ENCODE results near the gene TBX10. TPM values are rescaled to one million over a fixed set of nuclear protein-coding genes. Genes with fewer than 3 reads are reported as not detected.

Gene TBX10
- polyA plus RNA-seq, 1 experiment, result not detected

- no peak for DNase-seq (ENCODE audit: low read depth)
- Histone ChIP-seq H3K27me3 (ENCODE audit: control insufficient read depth, insufficient read depth, low read length) (no peaks in the 10 kb centered on the region; the same call in 1 of the 2 replicates), H3K36me3 (ENCODE audit: control insufficient read depth, insufficient read depth, low read length) (no peaks in the 10 kb centered on the region), H3K4me3 (ENCODE audit: low read depth, low read length) (no peak overlapping the region)
- POLR2A ChIA-PET, result no interaction called here
- TF ChIP-seq CTCF (IDR thresholded peaks at IDR 0.05; ENCODE audit: insufficient read depth, low read depth, low read length), result no peak
- CTCF ChIA-PET, result interaction anchor here (1.2 to 9.0 kb wide), 3 partner anchors 8 to 17 kb away, joined by 3 to 48 read pairs (median 20); partner anchors contain the start of gene NUDT8
Observed at GRCh38 chr11:67647471-67647870, 7.9 kb upstream of the TBX10 start.

- POLR2A ChIA-PET, result no interaction called here
- no peak for DNase-seq (ENCODE audit: low read depth)
- H3K27me3 ChIP-seq (ENCODE audit: control insufficient read depth, insufficient read depth, low read length), result no peaks in the 10 kb centered on the region; the same call in 1 of the 2 replicates
- CTCF ChIA-PET, result interaction anchor here (1.2 to 9.0 kb wide), 3 partner anchors 8 to 16 kb away, joined by 3 to 48 read pairs (median 20); partner anchors contain the start of gene NUDT8
- H3K36me3 ChIP-seq (ENCODE audit: control insufficient read depth, insufficient read depth, low read length), result no peaks in the 10 kb centered on the region
- TF ChIP-seq CTCF (IDR thresholded peaks at IDR 0.05; ENCODE audit: insufficient read depth, low read depth, low read length), result no peak
- H3K4me3 ChIP-seq (ENCODE audit: low read depth, low read length), result no peak overlapping the region
Observed at GRCh38 chr11:67646535-67647336, 7.2 kb upstream of the TBX10 start.

GRCh38 chr11:67645521-67646461, 6.2 kb upstream of the TBX10 start:
- no peak for TF ChIP-seq CTCF (IDR thresholded peaks at IDR 0.05; ENCODE audit: insufficient read depth, low read depth, low read length)
- ChIA-PET POLR2A (no interaction called here), CTCF (interaction anchor here (4.5 to 9.0 kb wide), 2 partner anchors 13 to 15 kb away, joined by 20 to 48 read pairs; partner anchors contain the start of gene NUDT8)
- H3K4me3 ChIP-seq (ENCODE audit: low read depth, low read length), result no peak overlapping the region
- peaks cover 1% of the 10 kb centered on the region; the same call in 1 of the 2 replicates for H3K27me3 ChIP-seq (ENCODE audit: control insufficient read depth, insufficient read depth, low read length)
- H3K36me3 ChIP-seq (ENCODE audit: control insufficient read depth, insufficient read depth, low read length), result no peaks in the 10 kb centered on the region
- DNase-seq (ENCODE audit: low read depth), result no peak

GRCh38 chr11:67644472-67645418, 5.2 kb upstream of the TBX10 start:
- no peaks in the 10 kb centered on the region for H3K36me3 ChIP-seq (ENCODE audit: control insufficient read depth, insufficient read depth, low read length)
- H3K4me3 ChIP-seq (ENCODE audit: low read depth, low read length), result no peak overlapping the region
- ChIA-PET CTCF (interaction anchor here (2.7 to 9.0 kb wide), 3 partner anchors 14 to 15 kb away, joined by 6 to 48 read pairs (median 20); partner anchors contain the start of gene NUDT8), POLR2A (no interaction called here)
- DNase-seq (ENCODE audit: low read depth), result no peak
- no peak for TF ChIP-seq CTCF (IDR thresholded peaks at IDR 0.05; ENCODE audit: insufficient read depth, low read depth, low read length)
- peaks cover 5% of the 10 kb centered on the region; the same call in 1 of the 2 replicates for H3K27me3 ChIP-seq (ENCODE audit: control insufficient read depth, insufficient read depth, low read length)

All from BJ (cell line).